Muscle of leg (tissue), 11 donors: ENCODE measurements around the gene RAD21L1. TPM values are rescaled to one million over a fixed set of nuclear protein-coding genes. Genes with fewer than 3 reads are reported as not detected.

Source experiments
- DNase-seq: peaks from one replicate; pipeline ENCODE4 v3.0.0; 2013
- H3K27ac ChIP-seq: one replicate; pipeline ENCODE4 v1.5.1; 2013; ENCODE audit warnings: mild to moderate bottlenecking, low read length, control low read depth
- H3K27me3 ChIP-seq: one replicate; pipeline ENCODE4 v1.6.1; 2013; ENCODE audit warnings: low read length; ENCODE audit not compliant: control insufficient read depth, insufficient read depth
- H3K36me3 ChIP-seq: one replicate; pipeline ENCODE4 v1.6.1; 2013; ENCODE audit warnings: low read length; ENCODE audit not compliant: control insufficient read depth, insufficient read depth
- H3K4me1 ChIP-seq: one replicate; pipeline ENCODE4 v1.6.1; 2013; ENCODE audit warnings: low read length; ENCODE audit not compliant: control insufficient read depth, insufficient read depth
- H3K4me3 ChIP-seq: one replicate; pipeline ENCODE4 v1.5.1; 2013; ENCODE audit warnings: low read length, control low read depth
- H3K9me3 ChIP-seq: replicated peaks from 2 replicates; pipeline ENCODE4 v1.6.1; 2013; ENCODE audit warnings: low read depth, low read length; ENCODE audit not compliant: control insufficient read depth
- whole genome bisulfite sequencing: methylation state at CpG from one replicate; pipeline ENCODE4 v1.1.5; 2013; ENCODE audit warnings: missing lambda C conversion rate; ENCODE audit not compliant: insufficient coverage; 5-methylcytosine and 5-hydroxymethylcytosine counted together
- polyA plus RNA-seq, 8 donors: library from polyadenylated mRNA; unstranded; fragments of 120-200 nt; gene quantifications; one replicate each; pipeline versions ENCODE4 v1.2.1 to v1.2.3, GENCODE V29; 2013; ENCODE audit warnings: inconsistent platforms in 1 of 8, low replicate concordance in 1 of 8; ENCODE audit not compliant: insufficient read length in 8 of 8, insufficient read depth in 1 of 8
- total RNA-seq: library from RNA; stranded (reverse); fragments of 120-200 nt; gene quantifications from one replicate; pipeline ENCODE4 v1.2.4, GENCODE V29; 2013

RAD21L1 gene
- total and polyA plus RNA-seq, 9 donors, result not detected

DNA sequence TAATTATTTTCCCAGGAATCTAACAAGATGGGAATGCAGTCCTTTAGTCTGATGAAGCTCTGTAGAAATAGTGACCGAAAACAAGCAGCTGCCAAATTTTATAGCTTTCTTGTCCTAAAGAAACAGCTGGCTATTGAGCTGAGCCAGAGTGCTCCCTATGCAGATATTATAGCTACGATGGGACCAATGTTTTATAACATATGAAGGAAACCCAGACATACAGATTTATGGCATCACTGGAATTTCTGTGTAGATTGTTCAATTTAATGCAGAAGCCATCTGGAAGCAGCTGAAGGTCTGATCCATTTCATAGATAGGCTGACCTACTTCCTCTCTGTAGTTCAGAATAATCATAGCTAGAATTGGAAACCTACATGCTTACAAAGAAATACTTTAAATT is 28.4 kb downstream of the RAD21L1 start:
- no peaks in the 10 kb centered on the region for H3K4me1 ChIP-seq
- no peaks in the 10 kb centered on the region for H3K36me3 ChIP-seq
- no peak overlapping the region for H3K27ac ChIP-seq
- H3K27me3 ChIP-seq, result no peaks in the 10 kb centered on the region
- H3K9me3 ChIP-seq, result no peaks in the 10 kb centered on the region
- 0% methylated on average over 1 of the region's 2 CpGs for WGBS
- no peak overlapping the region for H3K4me3 ChIP-seq
- peak; percentile 82 for DNase-seq

DNA sequence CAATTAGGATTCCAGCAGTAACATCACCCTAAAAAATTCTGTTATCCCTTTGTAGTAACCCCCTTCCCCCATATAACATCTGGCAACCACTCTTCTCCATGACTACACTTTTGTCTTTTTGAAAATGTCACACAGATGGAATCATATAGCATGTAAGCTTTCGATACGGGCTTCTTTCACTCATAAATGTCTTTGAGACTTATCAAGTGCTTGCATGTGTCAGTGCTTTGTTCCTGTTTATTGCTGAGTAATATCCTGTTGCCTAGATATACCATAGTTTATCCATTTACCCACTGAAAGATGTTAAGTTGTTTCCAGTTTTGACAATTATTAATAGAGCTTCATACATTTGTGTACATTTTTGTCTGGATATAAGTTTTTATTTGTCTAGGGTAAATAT is 29.8 kb downstream of the RAD21L1 start:
- no CpG with 5 or more reads among the region's 2 CpGs for WGBS
- no peak for DNase-seq
- Histone ChIP-seq H3K4me3 (no peak overlapping the region), H3K9me3 (no peaks in the 10 kb centered on the region), H3K27ac (no peak overlapping the region), H3K27me3 (no peaks in the 10 kb centered on the region), H3K36me3 (no peaks in the 10 kb centered on the region), H3K4me1 (no peaks in the 10 kb centered on the region)

DNA sequence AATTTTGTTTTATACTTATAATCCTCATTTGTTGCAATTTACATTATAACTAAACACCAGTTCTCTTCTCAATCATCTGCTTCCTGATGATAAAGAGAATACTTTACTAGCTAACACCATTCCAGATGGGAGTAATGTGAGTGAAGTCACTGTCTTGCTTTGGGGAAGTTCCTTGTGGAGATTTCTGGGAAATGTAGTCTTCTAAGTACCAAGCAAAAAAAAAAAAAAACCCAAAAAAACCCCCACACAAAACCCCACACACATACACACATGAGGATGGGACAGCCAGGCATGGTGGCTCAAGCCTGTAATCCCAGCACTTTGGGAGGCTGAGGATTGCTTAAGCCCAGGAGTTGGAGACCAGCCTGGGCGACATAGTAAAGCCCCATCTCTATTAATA is 38.0 kb downstream of the RAD21L1 start:
- no CpG with 5 or more reads among the region's 1 CpG for WGBS
- DNase-seq, result no peak
- Histone ChIP-seq H3K27me3 (peaks cover 2% of the 10 kb centered on the region), H3K27ac (no peak overlapping the region), H3K4me1 (peaks cover 12% of the 10 kb centered on the region), H3K4me3 (no peak overlapping the region), H3K36me3 (no peaks in the 10 kb centered on the region), H3K9me3 (no peaks in the 10 kb centered on the region)

DNA sequence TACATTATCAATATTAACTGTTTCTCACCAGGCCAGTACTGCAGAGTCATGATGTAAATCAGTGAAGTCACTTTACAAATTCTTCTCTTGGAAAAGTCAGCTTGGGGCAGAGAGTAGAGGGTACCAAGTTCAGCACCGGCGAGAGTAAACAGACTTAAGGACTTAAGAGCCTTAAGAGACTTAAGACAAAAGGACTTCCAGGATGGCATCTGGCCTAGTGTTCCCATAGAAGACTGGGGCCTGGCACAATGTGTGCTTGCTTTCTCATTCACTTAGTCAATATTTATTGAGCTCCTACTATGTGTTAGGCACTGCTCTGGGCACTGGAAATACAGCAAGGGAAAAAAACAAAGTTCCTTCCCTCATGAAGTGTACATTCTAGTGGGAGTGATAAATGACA is 38.9 kb downstream of the RAD21L1 start:
- Histone ChIP-seq H3K9me3 (no peaks in the 10 kb centered on the region), H3K4me3 (no peak overlapping the region), H3K27me3 (peaks cover 2% of the 10 kb centered on the region), H3K27ac (no peak overlapping the region), H3K36me3 (no peaks in the 10 kb centered on the region), H3K4me1 (peaks cover 12% of the 10 kb centered on the region)
- no peak for DNase-seq
- 90% methylated on average over 2 of the region's 2 CpGs for WGBS

DNA sequence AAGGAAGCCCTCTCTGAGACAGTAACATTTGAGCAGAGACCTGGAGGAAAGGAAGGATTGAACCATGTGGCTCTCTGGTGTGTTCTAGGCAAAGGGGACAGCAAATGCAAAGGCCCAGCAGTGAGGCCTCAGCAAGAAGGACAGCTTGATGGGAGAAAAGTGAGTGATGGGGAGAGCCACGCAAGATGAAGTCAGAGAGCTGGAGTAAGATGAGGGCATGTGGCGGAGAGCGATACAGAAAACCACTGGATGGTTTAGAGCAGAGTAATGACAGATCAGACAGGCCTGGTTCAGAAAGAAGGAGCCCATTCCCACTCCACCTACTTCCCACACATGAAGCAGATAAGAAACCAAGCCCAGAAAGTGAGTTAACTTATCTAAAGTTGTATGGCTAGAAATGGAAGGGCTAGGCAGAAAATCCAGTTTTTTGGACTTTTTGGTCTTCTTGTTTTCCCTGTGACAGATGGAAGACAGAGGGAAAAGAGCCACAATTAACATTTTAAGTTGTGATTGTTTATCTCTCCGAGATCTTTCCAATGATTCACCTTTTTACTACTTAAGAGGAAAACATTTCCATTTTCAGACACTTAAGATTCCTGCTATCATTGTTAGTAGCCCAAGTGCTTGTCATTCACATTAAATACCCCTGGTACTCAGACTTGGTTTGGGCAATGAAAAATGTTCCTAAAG is 39.5 kb downstream of the RAD21L1 start:
- no peak for DNase-seq
- Histone ChIP-seq H3K9me3 (no peaks in the 10 kb centered on the region), H3K27me3 (peaks cover 2% of the 10 kb centered on the region), H3K36me3 (no peaks in the 10 kb centered on the region), H3K27ac (no peak overlapping the region), H3K4me3 (no peak overlapping the region), H3K4me1 (peaks cover 12% of the 10 kb centered on the region)
- WGBS, result 80% methylated on average over 1 of the region's 4 CpGs

DNA sequence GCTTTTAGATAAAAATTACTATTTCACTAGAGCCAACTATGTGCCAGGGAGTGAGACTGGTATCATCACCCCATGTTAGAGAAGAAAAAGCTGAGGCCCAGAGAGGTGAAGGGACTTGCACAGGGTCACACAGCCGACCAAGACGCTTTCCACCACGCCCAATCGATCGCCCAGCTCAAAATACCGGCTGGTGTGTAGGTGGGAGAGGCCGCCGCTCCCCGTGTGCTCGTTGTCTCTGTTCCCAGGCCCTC is 40.0 kb downstream of the RAD21L1 start:
- Histone ChIP-seq H3K36me3 (no peaks in the 10 kb centered on the region), H3K27ac (no peak overlapping the region), H3K4me3 (peak overlapping the region; percentile 53), H3K9me3 (no peaks in the 10 kb centered on the region), H3K27me3 (peaks cover 2% of the 10 kb centered on the region), H3K4me1 (peaks cover 12% of the 10 kb centered on the region)
- no CpG with 5 or more reads among the region's 10 CpGs for WGBS
- no peak for DNase-seq

DNA sequence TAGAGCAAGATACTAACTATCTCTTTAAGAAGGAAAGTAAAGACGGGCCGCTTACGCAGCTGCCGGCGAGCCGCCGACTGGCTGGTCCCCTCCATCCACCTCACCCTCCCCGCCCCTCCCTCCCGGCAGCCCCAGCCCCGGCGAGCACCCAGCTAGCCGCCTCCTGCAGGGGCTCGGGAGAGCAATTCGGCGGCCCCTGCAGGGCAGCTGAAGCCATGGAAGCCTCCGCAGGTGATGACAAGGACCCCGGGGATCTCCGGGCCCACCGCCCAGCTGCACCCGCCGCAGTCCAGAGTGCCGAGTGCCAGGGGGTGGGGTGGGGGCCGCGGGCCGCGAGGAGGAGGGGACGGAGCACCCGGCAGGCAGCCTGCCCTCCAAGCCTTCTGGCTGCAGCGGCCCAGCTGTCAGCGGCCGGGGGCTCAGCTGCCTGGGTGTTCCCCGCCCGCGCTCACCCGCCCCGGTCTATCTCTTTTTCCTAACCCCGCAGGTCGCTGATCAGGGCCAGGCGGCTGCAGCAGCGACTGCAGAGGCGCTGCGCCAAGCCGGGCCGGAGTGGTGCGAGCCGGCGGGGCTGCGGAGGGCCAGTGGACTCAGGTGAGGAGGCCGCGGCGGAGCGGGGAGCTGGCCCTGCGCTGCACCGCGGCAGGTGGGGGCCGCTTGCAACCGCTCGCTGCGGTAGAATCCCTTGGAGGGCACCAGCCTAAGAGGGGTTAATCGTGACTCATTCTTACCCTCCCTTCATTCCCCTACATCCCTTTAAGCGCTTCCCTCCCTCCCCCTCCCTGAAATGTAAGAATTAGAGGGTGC is 40.5 kb downstream of the RAD21L1 start, which contains the start of gene SNPH:
Gene SNPH, plus strand, starts transcription at position 128 of the 807 bp plus-strand sequence. CDS start 29,946 bp downstream, outside the sequence.
- H3K4me3 ChIP-seq, result peak within 1 kb of the TSS; percentile 53
- H3K9me3 ChIP-seq, result no peaks in the 10 kb centered on the region
- WGBS, result under 1% methylated on average over 56 of the region's 61 CpGs
- H3K36me3 ChIP-seq, result no peaks in the 10 kb centered on the region
- peak; percentile 85 for DNase-seq
- H3K4me1 ChIP-seq, result peaks cover 12% of the 10 kb centered on the region
- peak within 1 kb of the TSS; percentile 23 for H3K27ac ChIP-seq
- H3K27me3 ChIP-seq, result peaks cover 2% of the 10 kb centered on the region

DNA sequence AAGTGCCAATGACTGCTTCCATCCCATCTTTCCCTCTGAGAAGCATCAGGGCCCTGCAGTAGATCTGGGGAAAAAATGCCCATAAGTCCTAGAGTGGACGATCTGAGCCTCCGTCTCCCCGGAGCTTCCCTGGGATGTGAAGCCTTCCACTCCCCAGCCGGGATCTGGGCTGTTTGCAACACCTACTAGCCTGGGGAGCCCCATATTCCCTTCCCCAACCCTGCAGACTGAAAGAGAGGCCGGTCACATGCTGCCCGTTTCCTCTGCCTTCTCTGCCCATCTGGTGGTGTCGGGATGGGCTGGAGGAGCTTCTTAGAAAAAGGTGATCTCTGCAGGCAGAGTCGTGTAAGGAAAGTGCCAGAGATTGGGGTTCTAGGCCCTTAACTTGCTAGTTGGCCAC is 41.3 kb downstream of the RAD21L1 start:
- Histone ChIP-seq H3K9me3 (no peaks in the 10 kb centered on the region), H3K27me3 (peaks cover 2% of the 10 kb centered on the region), H3K27ac (no peak overlapping the region), H3K4me1 (peaks cover 14% of the 10 kb centered on the region), H3K36me3 (no peaks in the 10 kb centered on the region), H3K4me3 (no peak overlapping the region)
- WGBS, result 39% methylated on average over 4 of the region's 8 CpGs
- DNase-seq, result no peak

DNA sequence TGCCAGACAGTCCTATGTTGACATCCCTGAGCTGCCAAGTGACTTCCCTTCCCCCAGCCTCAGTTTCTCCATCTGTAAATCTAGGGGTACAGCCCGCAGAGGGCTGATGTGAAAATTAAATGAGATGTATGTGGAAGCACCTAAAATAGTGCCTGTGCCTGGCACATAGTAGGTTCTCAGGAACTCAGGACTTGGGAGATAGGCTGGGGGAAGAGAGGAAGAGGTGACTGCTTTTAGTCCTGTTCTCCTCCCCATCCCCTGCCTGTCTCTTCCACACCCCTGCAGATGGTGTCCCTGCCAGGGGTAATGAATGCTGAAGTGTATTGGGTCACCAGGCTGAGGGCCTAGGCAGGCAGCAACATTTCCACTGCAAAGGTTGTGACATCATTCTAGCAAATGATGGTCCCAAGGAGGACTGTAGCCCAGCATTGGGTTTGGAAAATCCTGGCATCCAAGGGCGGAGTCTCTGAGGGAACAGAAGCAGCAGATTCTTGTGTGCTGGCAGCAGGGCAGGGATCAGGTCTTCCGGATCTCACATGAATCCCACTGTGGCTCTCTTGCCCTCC is 42.0 kb downstream of the RAD21L1 start:
- whole genome bisulfite sequencing, result 80% methylated on average over 2 of the region's 3 CpGs

DNA sequence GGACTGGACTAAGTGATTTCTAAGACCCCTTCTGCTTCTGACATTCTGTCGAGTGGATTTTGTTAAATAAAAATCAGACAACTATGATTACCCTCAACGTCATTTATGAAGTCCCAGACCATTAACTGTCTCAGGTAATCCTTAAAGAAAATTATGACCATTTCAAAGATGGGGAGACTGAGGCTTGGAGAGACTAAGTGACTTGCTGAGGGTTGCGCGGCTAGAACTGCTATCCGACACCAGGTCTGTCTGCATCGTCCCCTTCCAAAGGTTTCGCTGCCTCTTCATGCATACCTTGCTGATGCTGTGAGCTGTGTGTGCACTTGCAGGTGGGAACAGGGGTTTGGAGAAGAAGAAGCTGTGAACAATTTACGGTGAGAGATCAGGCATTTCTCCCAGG is 43.4 kb downstream of the RAD21L1 start:
- peaks cover 29% of the 10 kb centered on the region for H3K4me1 ChIP-seq
- WGBS, result 88% methylated on average over 6 of the region's 8 CpGs
- H3K4me3 ChIP-seq, result no peak overlapping the region
- H3K27me3 ChIP-seq, result no peaks in the 10 kb centered on the region
- no peaks in the 10 kb centered on the region for H3K9me3 ChIP-seq
- no peak overlapping the region for H3K27ac ChIP-seq
- no peaks in the 10 kb centered on the region for H3K36me3 ChIP-seq
- no peak for DNase-seq

More for the DNA sequence above, 42.0 kb downstream of the RAD21L1 start:
- H3K9me3 ChIP-seq, result no peaks in the 10 kb centered on the region
- DNase-seq, result no peak
- no peak overlapping the region for H3K4me3 ChIP-seq
- H3K27ac ChIP-seq, result no peak overlapping the region
- H3K4me1 ChIP-seq, result peaks cover 20% of the 10 kb centered on the region
- H3K27me3 ChIP-seq, result no peaks in the 10 kb centered on the region
- no peaks in the 10 kb centered on the region for H3K36me3 ChIP-seq
